Nephron progenitor cell (in vitro differentiated cells): ENCODE results near the gene PPIAL4G.
"Not testable (repeated sequence)": the region's sequence is repeated elsewhere in the genome, so short reads cannot be mapped to it uniquely, and the experiment has no call there.

Experiments
- DNase-seq: peaks from one replicate; pipeline ENCODE4 v3.0.0; 2021
- H3K27ac Mint-ChIP-seq: 2 replicates; pipeline ENCODE4 v1.8.0; 2021; ENCODE audit warnings: mild to moderate bottlenecking, moderate library complexity, mixed read lengths
- H3K27me3 Mint-ChIP-seq: 2 replicates; pipeline ENCODE4 v1.8.0; 2021; ENCODE audit warnings: mild to moderate bottlenecking, low read depth, mixed read lengths; ENCODE audit not compliant: poor library complexity
- H3K36me3 Mint-ChIP-seq: 2 replicates; pipeline ENCODE4 v1.8.0; 2021; ENCODE audit warnings: low read depth, mixed read lengths
- H3K4me1 Mint-ChIP-seq: 2 replicates; pipeline ENCODE4 v1.8.0; 2021; ENCODE audit warnings: mixed read lengths
- H3K4me3 Mint-ChIP-seq: 2 replicates; pipeline ENCODE4 v1.8.0; 2021; ENCODE audit warnings: mild to moderate bottlenecking, moderate library complexity, mixed read lengths
- H3K9me3 Mint-ChIP-seq: 2 replicates; pipeline ENCODE4 v1.8.0; 2021; ENCODE audit warnings: mild to moderate bottlenecking, moderate library complexity, mixed read lengths
- TF ChIP-seq, protein P1 (sequence below): fragments of 200-600 bp; sonication (generic); IDR thresholded peaks from 2 replicates; pipeline ENCODE4 v1.5.0; 2021; ENCODE audit warnings: antibody characterized with exemption

The PPIAL4G gene

GRCh38 chr1:148458398-148458797 lies 24.7 kb downstream of the PPIAL4G start:
- H3K36me3 Mint-ChIP-seq, DNase-seq, H3K9me3 Mint-ChIP-seq, H3K4me1 Mint-ChIP-seq, H3K27me3 Mint-ChIP-seq: not testable (repeated sequence)
- Mint-ChIP-seq H3K27ac (peak overlapping the region; percentile 98), H3K4me3 (peak overlapping the region; percentile 91)

GRCh38 chr1:148452845-148453244 lies 30.3 kb downstream of the PPIAL4G start:
- not testable (repeated sequence) for H3K4me3 Mint-ChIP-seq, H3K9me3 Mint-ChIP-seq, H3K4me1 Mint-ChIP-seq, DNase-seq, H3K36me3 Mint-ChIP-seq, H3K27ac Mint-ChIP-seq, H3K27me3 Mint-ChIP-seq

GRCh38 chr1:148439654-148440325 lies 43.3 kb downstream of the PPIAL4G start:
- H3K4me3 Mint-ChIP-seq, H3K4me1 Mint-ChIP-seq, DNase-seq, H3K27me3 Mint-ChIP-seq: not testable (repeated sequence)
- H3K36me3 Mint-ChIP-seq: peaks cover 43% of the 10 kb centered on the region
- peaks cover 21% of the 10 kb centered on the region for H3K9me3 Mint-ChIP-seq
- H3K27ac Mint-ChIP-seq: peak overlapping the region; percentile 5

DNA sequence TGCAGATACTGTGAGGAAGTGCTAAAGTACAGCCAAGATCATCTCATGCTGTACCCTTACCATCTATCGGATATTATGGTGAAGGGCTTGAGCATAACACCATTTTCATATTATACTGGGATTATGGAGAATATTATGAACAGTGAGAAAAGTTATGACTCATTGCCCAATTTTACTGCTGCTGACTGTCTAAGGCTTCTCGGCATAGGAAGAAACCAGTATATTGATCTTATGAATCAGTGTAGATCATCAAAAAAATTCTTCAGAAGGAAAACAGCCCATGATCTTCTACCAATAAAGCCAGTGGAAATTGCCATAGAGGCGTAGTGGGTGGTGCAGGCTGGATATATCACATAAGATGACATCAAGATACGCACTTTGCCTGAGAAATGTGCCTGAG lies 47.7 kb downstream of the PPIAL4G start:
- H3K9me3 Mint-ChIP-seq: peaks cover 21% of the 10 kb centered on the region
- DNase-seq: no peak
- no peak overlapping the region for H3K27ac Mint-ChIP-seq
- H3K4me3 Mint-ChIP-seq: no peak overlapping the region
- H3K27me3 Mint-ChIP-seq: no peaks in the 10 kb centered on the region
- TF ChIP-seq, protein P1, sequence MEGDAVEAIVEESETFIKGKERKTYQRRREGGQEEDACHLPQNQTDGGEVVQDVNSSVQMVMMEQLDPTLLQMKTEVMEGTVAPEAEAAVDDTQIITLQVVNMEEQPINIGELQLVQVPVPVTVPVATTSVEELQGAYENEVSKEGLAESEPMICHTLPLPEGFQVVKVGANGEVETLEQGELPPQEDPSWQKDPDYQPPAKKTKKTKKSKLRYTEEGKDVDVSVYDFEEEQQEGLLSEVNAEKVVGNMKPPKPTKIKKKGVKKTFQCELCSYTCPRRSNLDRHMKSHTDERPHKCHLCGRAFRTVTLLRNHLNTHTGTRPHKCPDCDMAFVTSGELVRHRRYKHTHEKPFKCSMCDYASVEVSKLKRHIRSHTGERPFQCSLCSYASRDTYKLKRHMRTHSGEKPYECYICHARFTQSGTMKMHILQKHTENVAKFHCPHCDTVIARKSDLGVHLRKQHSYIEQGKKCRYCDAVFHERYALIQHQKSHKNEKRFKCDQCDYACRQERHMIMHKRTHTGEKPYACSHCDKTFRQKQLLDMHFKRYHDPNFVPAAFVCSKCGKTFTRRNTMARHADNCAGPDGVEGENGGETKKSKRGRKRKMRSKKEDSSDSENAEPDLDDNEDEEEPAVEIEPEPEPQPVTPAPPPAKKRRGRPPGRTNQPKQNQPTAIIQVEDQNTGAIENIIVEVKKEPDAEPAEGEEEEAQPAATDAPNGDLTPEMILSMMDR: no peak
- peaks cover 9% of the 10 kb centered on the region for H3K4me1 Mint-ChIP-seq
- H3K36me3 Mint-ChIP-seq: peaks cover 76% of the 10 kb centered on the region

DNA sequence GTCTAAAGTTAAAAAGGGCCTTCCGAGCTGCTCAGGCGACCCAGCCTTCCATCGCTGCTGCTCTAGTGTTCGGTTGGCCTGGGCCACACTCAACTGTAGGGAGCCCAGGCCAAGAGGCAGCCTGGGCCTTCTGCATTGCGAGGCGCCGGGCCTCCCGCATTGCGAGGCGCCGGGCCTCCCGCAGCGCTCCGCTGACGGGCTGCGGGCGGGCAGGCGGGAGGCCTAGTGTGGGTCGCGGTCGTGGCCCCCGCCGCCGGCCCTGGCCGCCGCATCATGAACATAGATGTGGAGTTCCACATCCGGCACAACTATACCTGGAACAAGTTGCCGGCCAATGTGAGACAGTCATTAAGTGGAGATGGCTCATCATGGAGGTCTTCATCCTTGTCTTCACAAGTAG lies 48.3 kb downstream of the PPIAL4G start:
- TF ChIP-seq, protein P1: no peak
- Mint-ChIP-seq H3K9me3 (peaks cover 15% of the 10 kb centered on the region), H3K4me1 (peaks cover 9% of the 10 kb centered on the region), H3K27me3 (no peaks in the 10 kb centered on the region), H3K27ac (no peak overlapping the region), H3K36me3 (peaks cover 77% of the 10 kb centered on the region), H3K4me3 (no peak overlapping the region)
- DNase-seq: no peak

- peaks cover 78% of the 10 kb centered on the region for H3K36me3 Mint-ChIP-seq
- H3K4me1 Mint-ChIP-seq, DNase-seq, H3K4me3 Mint-ChIP-seq, H3K27ac Mint-ChIP-seq, H3K9me3 Mint-ChIP-seq, H3K27me3 Mint-ChIP-seq: not testable (repeated sequence)
Observed at GRCh38 chr1:148432916-148433317, 50.2 kb downstream of the PPIAL4G start.
